Adrenal gland (tissue), 5 donors: ENCODE measurements around the gene SREK1.

Experiments used
- CTCF ChIP-seq, 6 experiments: fragments of 450-650 bp in 4 of 6; fragments of 200-600 bp in 2 of 6; sonication (generic) in 1 of 6; IDR thresholded peaks; 1 replicate in 5 of 6; 2 replicates in 1 of 6; pipeline versions ENCODE4 v1.5.1 to v1.8.0; 2016 to 2021; ENCODE audit warnings: antibody characterized with exemption in 6 of 6, mild to moderate bottlenecking in 2 of 6, moderate library complexity in 1 of 6
- POLR2A ChIP-seq, 2 donors: fragments of 450-650 bp; IDR thresholded peaks; one replicate each; pipeline ENCODE4 v1.6.1; 2017; ENCODE audit warnings: antibody characterized with exemption in 2 of 2, mild to moderate bottlenecking in 2 of 2, moderate library complexity in 1 of 2
- donor health status: DM: no; HTN: no; CAD: no.

GRCh38 chr5:66170195-66170919 is 26.3 kb downstream of the SREK1 start:
- TF ChIP-seq POLR2A (IDR thresholded peaks at IDR 0.05) (no peak), CTCF (IDR thresholded peaks at IDR 0.05) (no peak)
